RCC 7860 (cell line): Measurements from ENCODE around the gene CDC25C.

Source experiments
- DNase-seq: peaks from one replicate; pipeline ENCODE4 v3.0.0-alpha.2; 2015; ENCODE audit warnings: low spot score
- FAIRE-seq: peaks from 2 replicates; lab custom pipeline; 2012; peaks lifted over from hg19 to GRCh38; lab: Jason Lieb, UNC

The CDC25C gene

GRCh38 chr5:138240650-138241385 is 90.8 kb downstream of the CDC25C start:
- DNase-seq, result no peak
- FAIRE-seq, result no peak

- no peak for FAIRE-seq
These were observed 93.6 kb downstream of the CDC25C start for GRCh38 chr5:138238034-138238433.

More at GRCh38 chr5:138238034-138238433, 93.6 kb downstream of the CDC25C start:
- no peak for DNase-seq
